Measurements from ENCODE around the gene LILRB3. TPM values are rescaled to one million over a fixed set of nuclear protein-coding genes. Genes with fewer than 3 reads are reported as not detected.
A peak's percentile ranks its signal among the peaks of the same experiment; 100 is the strongest.

The LILRB3 gene
- total RNA-seq, 4 donors from 2014 or later: 3.0 to 5.3 TPM; not detected in 2

DNA sequence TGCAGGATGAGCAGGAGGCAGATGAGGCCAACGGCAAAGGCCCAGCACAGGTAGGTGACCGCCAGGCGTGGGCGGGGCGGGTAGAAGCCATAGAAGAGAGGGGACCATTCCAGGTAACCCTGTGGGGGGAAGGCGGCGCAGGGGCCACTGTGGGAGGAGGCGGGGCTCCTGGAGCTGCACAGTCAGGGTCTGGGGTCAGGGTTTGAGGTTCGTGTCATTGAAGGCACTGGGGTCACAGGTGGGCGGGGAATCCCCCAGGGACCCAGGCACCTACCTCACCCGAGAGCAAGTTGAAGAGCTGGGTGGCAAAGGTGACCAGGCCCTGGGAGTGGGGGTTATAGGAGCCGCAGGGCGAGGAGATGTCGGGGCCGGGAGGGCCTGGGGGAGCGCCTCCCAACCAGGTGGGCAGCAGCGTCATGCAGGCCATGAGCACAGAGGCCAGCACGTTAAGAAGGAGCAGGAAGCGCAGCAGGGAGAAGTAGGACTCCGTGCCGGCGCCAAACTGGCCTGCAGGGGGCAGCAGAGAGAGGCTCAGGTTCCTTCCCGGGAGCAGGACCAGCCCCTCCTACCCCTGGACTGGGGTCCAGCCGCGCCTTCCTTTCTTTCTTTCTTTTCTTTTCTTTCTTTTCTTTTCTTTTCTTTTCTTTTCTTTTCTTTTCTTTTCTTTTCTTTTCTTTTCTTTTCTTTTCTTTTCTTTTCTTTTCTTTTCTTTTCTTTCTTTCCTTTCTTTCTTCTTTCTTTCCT is 54.5 kb downstream of the LILRB3 start:
- intact Hi-C loops (cut with DNase I; ENCODE audit: low total_unique reads): no loop called here
- no peak for TF ChIP-seq POLR2A (IDR thresholded peaks at IDR 0.05)
- TF ChIP-seq, protein P1, sequence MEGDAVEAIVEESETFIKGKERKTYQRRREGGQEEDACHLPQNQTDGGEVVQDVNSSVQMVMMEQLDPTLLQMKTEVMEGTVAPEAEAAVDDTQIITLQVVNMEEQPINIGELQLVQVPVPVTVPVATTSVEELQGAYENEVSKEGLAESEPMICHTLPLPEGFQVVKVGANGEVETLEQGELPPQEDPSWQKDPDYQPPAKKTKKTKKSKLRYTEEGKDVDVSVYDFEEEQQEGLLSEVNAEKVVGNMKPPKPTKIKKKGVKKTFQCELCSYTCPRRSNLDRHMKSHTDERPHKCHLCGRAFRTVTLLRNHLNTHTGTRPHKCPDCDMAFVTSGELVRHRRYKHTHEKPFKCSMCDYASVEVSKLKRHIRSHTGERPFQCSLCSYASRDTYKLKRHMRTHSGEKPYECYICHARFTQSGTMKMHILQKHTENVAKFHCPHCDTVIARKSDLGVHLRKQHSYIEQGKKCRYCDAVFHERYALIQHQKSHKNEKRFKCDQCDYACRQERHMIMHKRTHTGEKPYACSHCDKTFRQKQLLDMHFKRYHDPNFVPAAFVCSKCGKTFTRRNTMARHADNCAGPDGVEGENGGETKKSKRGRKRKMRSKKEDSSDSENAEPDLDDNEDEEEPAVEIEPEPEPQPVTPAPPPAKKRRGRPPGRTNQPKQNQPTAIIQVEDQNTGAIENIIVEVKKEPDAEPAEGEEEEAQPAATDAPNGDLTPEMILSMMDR (IDR thresholded peaks at IDR 0.05): peak; percentile 74 to 87 (median 79)
- no peak overlapping the region for H3K4me3 ChIP-seq
- no peaks in the 10 kb centered on the region for H3K9me3 ChIP-seq
- no peak overlapping the region for H3K27ac ChIP-seq
- H3K27me3 ChIP-seq: no peaks in the 10 kb centered on the region
- no peaks in the 10 kb centered on the region for H3K36me3 ChIP-seq
- peak; percentile 89 to 91 for DNase-seq
- no peaks in the 10 kb centered on the region for H3K4me1 ChIP-seq

Small RNA genes within 50 kb of the gene (small RNA-seq; reads per million reads assigned to genes)
- not detected for gene RNU6-1307P

Other genes with a start within 250 kb of the LILRB3 start
- gene CACNG6, start 231.4 kb downstream of the LILRB3 start, total RNA-seq: 1 to 10 TPM in 1 of 4 donors, under 1 TPM in 1, not detected in 2; 0.55 to 1.7 TPM
- gene VSTM1, start 159.1 kb downstream of the LILRB3 start, total RNA-seq: not detected
- gene TARM1, start 141.6 kb downstream of the LILRB3 start, total RNA-seq: not detected
- 1 to 10 TPM in 1 of 4 donors, under 1 TPM in 1, not detected in 2; 0.91 to 6.5 TPM for gene OSCAR, start 122.2 kb downstream of the LILRB3 start, total RNA-seq
- gene NDUFA3, start 120.2 kb downstream of the LILRB3 start, total RNA-seq: 10 to 100 TPM in 1 of 4 donors, 1 to 10 TPM in 2, not detected in 1; 4.7 to 65.8 (median 5.5) TPM
- gene TFPT, start 107.3 kb downstream of the LILRB3 start, total RNA-seq: 10 to 100 TPM in 2 of 4 donors, 1 to 10 TPM in 1, under 1 TPM in 1; 0.88 to 37.1 (median 9.9) TPM
- 10 to 100 TPM; 17.9 to 97.3 (median 52.6) TPM for gene PRPF31, start 107.3 kb downstream of the LILRB3 start, total RNA-seq
- 10 to 100 TPM in 2 of 4 donors, 1 to 10 TPM in 1, under 1 TPM in 1; 0.88 to 41.6 (median 9.9) TPM for gene CNOT3, start 85.2 kb downstream of the LILRB3 start, total RNA-seq
- 10 to 100 TPM in 2 of 4 donors, 1 to 10 TPM in 2; 3.7 to 52.8 (median 23.8) TPM for gene LENG1, start 63.3 kb downstream of the LILRB3 start, total RNA-seq
- gene TMC4, start 49.8 kb downstream of the LILRB3 start, total RNA-seq: 10 to 100 TPM in 1 of 4 donors, 1 to 10 TPM in 2, not detected in 1; 1.3 to 31.0 (median 3.0) TPM
- 10 to 100 TPM in 3 of 4 donors, 1 to 10 TPM in 1; 5.3 to 47.8 (median 19.2) TPM for gene MBOAT7, start 33.4 kb downstream of the LILRB3 start, total RNA-seq
- gene TSEN34, start 31.7 kb downstream of the LILRB3 start, total RNA-seq: 10 to 100 TPM; 13.1 to 66.4 (median 32.2) TPM
- 1,000 to 10,000 TPM; 1,240 to 3,586 (median 2,088) TPM for gene RPS9, start 22.1 kb downstream of the LILRB3 start, total RNA-seq
- 1 to 10 TPM in 2 of 4 donors, not detected in 2; 1.0 to 1.7 TPM for gene LILRA6, start 19.8 kb upstream of the LILRB3 start, total RNA-seq
- gene LILRB5, start 34.3 kb upstream of the LILRB3 start, total RNA-seq: 1 to 10 TPM in 3 of 4 donors, not detected in 1; 3.2 to 3.7 (median 3.7) TPM
- 1 to 10 TPM in 3 of 4 donors, under 1 TPM in 1; 0.41 to 4.2 (median 1.7) TPM for gene LILRB2, start 58.1 kb upstream of the LILRB3 start, total RNA-seq
- gene LILRA5, start 90.2 kb upstream of the LILRB3 start, total RNA-seq: 1 to 10 TPM in 2 of 4 donors, under 1 TPM in 1, not detected in 1; 0.35 to 9.7 (median 2.8) TPM
- gene LILRA4, start 116.2 kb upstream of the LILRB3 start, total RNA-seq: not detected
- 10 to 100 TPM in 2 of 4 donors, 1 to 10 TPM in 2; 1.0 to 64.7 (median 9.5) TPM for gene LAIR1, start 141.9 kb upstream of the LILRB3 start, total RNA-seq
- 10 to 100 TPM in 1 of 4 donors, 1 to 10 TPM in 1, not detected in 2; 1.9 to 10.2 TPM for gene TTYH1, start 192.5 kb upstream of the LILRB3 start, total RNA-seq
- 100 to 1,000 TPM in 2 of 4 donors, 10 to 100 TPM in 2; 58.1 to 275 (median 91.4) TPM for gene LENG8, start 226.2 kb upstream of the LILRB3 start, total RNA-seq
- 1 to 10 TPM in 3 of 4 donors, not detected in 1; 3.7 to 7.1 (median 3.8) TPM for gene LENG9, start 240.8 kb upstream of the LILRB3 start, total RNA-seq

Measured in uterus (tissue), 4 donors.